ENCODE data around the gene ADGRL3. TPM values are rescaled to one million over a fixed set of nuclear protein-coding genes. Genes with fewer than 3 reads are reported as not detected.

Gene ADGRL3
- total and polyA plus RNA-seq, 4 donors: 0.39 to 59.9 (median 2.9) TPM

DNA sequence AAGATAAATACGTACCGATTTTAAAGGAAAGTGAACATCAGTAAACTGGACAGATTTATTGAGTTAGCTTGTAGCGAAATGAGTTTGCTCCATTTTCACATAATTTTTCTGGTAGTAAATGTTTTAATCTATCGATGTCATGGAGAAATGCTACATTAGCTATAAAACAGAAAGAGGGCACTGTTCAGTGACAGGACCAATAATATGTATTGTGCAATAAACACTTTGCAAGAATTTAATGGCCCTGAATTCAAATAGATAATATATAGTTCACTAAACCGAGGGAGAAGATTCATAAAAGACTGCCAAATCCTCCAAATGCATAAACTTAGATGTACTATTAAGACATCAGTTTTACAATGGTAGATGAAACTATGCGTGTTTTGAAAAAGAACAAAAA, 516.3 kb downstream of the ADGRL3 start:
- no peak for DNase-seq
- H3K27me3 ChIP-seq (ENCODE audit: control insufficient read depth in 3 of 3, insufficient read depth in 3 of 3, low read length in 2 of 3): no peaks in the 10 kb centered on the region
- H3K36me3 ChIP-seq (ENCODE audit: control insufficient read depth in 4 of 4, insufficient read depth in 4 of 4, low read length in 4 of 4): no peaks in the 10 kb centered on the region
- 91 to 93% methylated on average over 6 of the region's 6 CpGs for WGBS, 2 donors
- TF ChIP-seq, protein P1, sequence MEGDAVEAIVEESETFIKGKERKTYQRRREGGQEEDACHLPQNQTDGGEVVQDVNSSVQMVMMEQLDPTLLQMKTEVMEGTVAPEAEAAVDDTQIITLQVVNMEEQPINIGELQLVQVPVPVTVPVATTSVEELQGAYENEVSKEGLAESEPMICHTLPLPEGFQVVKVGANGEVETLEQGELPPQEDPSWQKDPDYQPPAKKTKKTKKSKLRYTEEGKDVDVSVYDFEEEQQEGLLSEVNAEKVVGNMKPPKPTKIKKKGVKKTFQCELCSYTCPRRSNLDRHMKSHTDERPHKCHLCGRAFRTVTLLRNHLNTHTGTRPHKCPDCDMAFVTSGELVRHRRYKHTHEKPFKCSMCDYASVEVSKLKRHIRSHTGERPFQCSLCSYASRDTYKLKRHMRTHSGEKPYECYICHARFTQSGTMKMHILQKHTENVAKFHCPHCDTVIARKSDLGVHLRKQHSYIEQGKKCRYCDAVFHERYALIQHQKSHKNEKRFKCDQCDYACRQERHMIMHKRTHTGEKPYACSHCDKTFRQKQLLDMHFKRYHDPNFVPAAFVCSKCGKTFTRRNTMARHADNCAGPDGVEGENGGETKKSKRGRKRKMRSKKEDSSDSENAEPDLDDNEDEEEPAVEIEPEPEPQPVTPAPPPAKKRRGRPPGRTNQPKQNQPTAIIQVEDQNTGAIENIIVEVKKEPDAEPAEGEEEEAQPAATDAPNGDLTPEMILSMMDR (IDR thresholded peaks at IDR 0.05; ENCODE audit: control extremely low read depth, extremely low read depth): no peak
- H3K27ac ChIP-seq (ENCODE audit: low read depth in 1 of 2, low read length in 1 of 2): no peak overlapping the region
- ATAC-seq (ENCODE audit: insufficient read depth, low FRiP score): no peak
- no peak overlapping the region for H3K4me3 ChIP-seq
- peaks cover 0 to 7% (median 0%) of the 10 kb centered on the region in 5 donors for H3K4me1 ChIP-seq (ENCODE audit: control insufficient read depth in 5 of 5, insufficient read depth in 5 of 5, low read length in 5 of 5)
- H3K9ac ChIP-seq (ENCODE audit: insufficient read depth in 1 of 2, low read length in 2 of 2): no peak overlapping the region
- H3K9me3 ChIP-seq (ENCODE audit: control insufficient read depth in 4 of 4, insufficient read depth in 3 of 4, low read length in 3 of 4): no peaks in the 10 kb centered on the region

GRCh38 chr4:61723492-61723891, 523.4 kb downstream of the ADGRL3 start:
- Histone ChIP-seq H3K9ac (ENCODE audit: insufficient read depth in 1 of 2, low read length in 2 of 2) (no peak overlapping the region), H3K36me3 (ENCODE audit: control insufficient read depth in 4 of 4, insufficient read depth in 4 of 4, low read length in 4 of 4) (no peaks in the 10 kb centered on the region), H3K27ac (ENCODE audit: low read depth in 1 of 2, low read length in 1 of 2) (no peak overlapping the region), H3K4me1 (ENCODE audit: control insufficient read depth in 5 of 5, insufficient read depth in 5 of 5, low read length in 5 of 5) (no peaks in the 10 kb centered on the region), H3K27me3 (ENCODE audit: control insufficient read depth in 3 of 3, insufficient read depth in 3 of 3, low read length in 2 of 3) (no peaks in the 10 kb centered on the region), H3K9me3 (ENCODE audit: control insufficient read depth in 4 of 4, insufficient read depth in 3 of 4, low read length in 3 of 4) (no peaks in the 10 kb centered on the region), H3K4me3 (no peak overlapping the region)
- ATAC-seq (ENCODE audit: insufficient read depth, low FRiP score) (no peak), DNase-seq (no peak)
- WGBS, 2 donors: 95% methylated on average over 7 of the region's 7 CpGs
- TF ChIP-seq, protein P1 (IDR thresholded peaks at IDR 0.05; ENCODE audit: control extremely low read depth, extremely low read depth): no peak

- H3K27me3 ChIP-seq (ENCODE audit: control insufficient read depth in 3 of 3, insufficient read depth in 3 of 3, low read length in 2 of 3): no peaks in the 10 kb centered on the region
- H3K27ac ChIP-seq (ENCODE audit: low read depth in 1 of 2, low read length in 1 of 2): no peak overlapping the region
- TF ChIP-seq, protein P1 (IDR thresholded peaks at IDR 0.05; ENCODE audit: control extremely low read depth, extremely low read depth): no peak
- no peak for ATAC-seq (ENCODE audit: insufficient read depth, low FRiP score)
- no peaks in the 10 kb centered on the region for H3K9me3 ChIP-seq (ENCODE audit: control insufficient read depth in 4 of 4, insufficient read depth in 3 of 4, low read length in 3 of 4)
- no peak for DNase-seq
- no peaks in the 10 kb centered on the region for H3K4me1 ChIP-seq (ENCODE audit: control insufficient read depth in 5 of 5, insufficient read depth in 5 of 5, low read length in 5 of 5)
- H3K36me3 ChIP-seq (ENCODE audit: control insufficient read depth in 4 of 4, insufficient read depth in 4 of 4, low read length in 4 of 4): no peaks in the 10 kb centered on the region
- no peak overlapping the region for H3K9ac ChIP-seq (ENCODE audit: insufficient read depth in 1 of 2, low read length in 2 of 2)
- no peak overlapping the region for H3K4me3 ChIP-seq
- 46 to 66% methylated on average over 2 of the region's 2 CpGs for WGBS, 2 donors
These were observed 527.2 kb downstream of the ADGRL3 start for GRCh38 chr4:61727286-61727685.

GRCh38 chr4:61734409-61734808, 534.3 kb downstream of the ADGRL3 start:
- H3K4me3 ChIP-seq: no peak overlapping the region
- no peaks in the 10 kb centered on the region for H3K9me3 ChIP-seq (ENCODE audit: control insufficient read depth in 4 of 4, insufficient read depth in 3 of 4, low read length in 3 of 4)
- H3K9ac ChIP-seq (ENCODE audit: insufficient read depth in 1 of 2, low read length in 2 of 2): no peak overlapping the region
- H3K27me3 ChIP-seq (ENCODE audit: control insufficient read depth in 3 of 3, insufficient read depth in 3 of 3, low read length in 2 of 3): no peaks in the 10 kb centered on the region
- 92 to 94% methylated on average over 2 of the region's 2 CpGs for WGBS, 2 donors
- TF ChIP-seq, protein P1 (IDR thresholded peaks at IDR 0.05; ENCODE audit: control extremely low read depth, extremely low read depth): no peak
- DNase-seq (no peak), ATAC-seq (ENCODE audit: insufficient read depth, low FRiP score) (no peak)
- H3K4me1 ChIP-seq (ENCODE audit: control insufficient read depth in 5 of 5, insufficient read depth in 5 of 5, low read length in 5 of 5): no peaks in the 10 kb centered on the region
- H3K27ac ChIP-seq (ENCODE audit: low read depth in 1 of 2, low read length in 1 of 2): no peak overlapping the region
- peaks cover 0 to 6% (median 2%) of the 10 kb centered on the region in 4 donors for H3K36me3 ChIP-seq (ENCODE audit: control insufficient read depth in 4 of 4, insufficient read depth in 4 of 4, low read length in 4 of 4)
